Effector memory CD4-positive, alpha-beta T cell (primary cell): ENCODE results near the gene CDCA7.

Experiments
- DNase-seq, 3 donors: peaks; one replicate each; pipeline ENCODE4 v3.0.0-alpha.2; 2020
- H3K27ac ChIP-seq: 2 replicates; pipeline ENCODE4 v1.7.0; 2013; ENCODE audit warnings: mild to moderate bottlenecking, low read length, moderate library complexity; ENCODE audit not compliant: insufficient read depth, poor library complexity, severe bottlenecking
- H3K27me3 ChIP-seq: replicated peaks from 2 replicates; pipeline ENCODE4 v1.7.0; 2013; ENCODE audit warnings: mild to moderate bottlenecking, low read length; ENCODE audit not compliant: insufficient read depth, control insufficient read depth, poor library complexity, severe bottlenecking
- H3K36me3 ChIP-seq: 2 replicates; pipeline ENCODE4 v1.7.0; 2013; ENCODE audit warnings: mild to moderate bottlenecking, low read length, moderate library complexity; ENCODE audit not compliant: control insufficient read depth, insufficient read depth
- H3K4me1 ChIP-seq: 2 replicates; pipeline ENCODE4 v1.7.0; 2013; ENCODE audit warnings: low read length, mild to moderate bottlenecking; ENCODE audit not compliant: control insufficient read depth, insufficient read depth, poor library complexity, severe bottlenecking
- H3K4me3 ChIP-seq: 2 replicates; pipeline ENCODE4 v1.7.0; 2013; ENCODE audit warnings: low read length, low read depth, mild to moderate bottlenecking; ENCODE audit not compliant: insufficient read depth, poor library complexity, severe bottlenecking
- H3K9me3 ChIP-seq: 2 replicates; pipeline ENCODE4 v1.7.0; 2013; ENCODE audit warnings: mild to moderate bottlenecking, low read length, moderate library complexity; ENCODE audit not compliant: control insufficient read depth

Gene CDCA7

GRCh38 chr2:173343921-173344320, 10.8 kb upstream of the CDCA7 start:
- Histone ChIP-seq H3K9me3 (no peaks in the 10 kb centered on the region), H3K4me1 (no peaks in the 10 kb centered on the region), H3K4me3 (no peak overlapping the region), H3K36me3 (no peaks in the 10 kb centered on the region), H3K27me3 (no peaks in the 10 kb centered on the region), H3K27ac (no peak overlapping the region)
- DNase-seq = no peak

- no peak overlapping the region for H3K4me3 ChIP-seq
- no peaks in the 10 kb centered on the region for H3K36me3 ChIP-seq
- H3K9me3 ChIP-seq = no peaks in the 10 kb centered on the region
- DNase-seq = no peak
- H3K4me1 ChIP-seq = no peaks in the 10 kb centered on the region
- H3K27me3 ChIP-seq = no peaks in the 10 kb centered on the region
- no peak overlapping the region for H3K27ac ChIP-seq
Measured at GRCh38 chr2:173346035-173346434, 8.6 kb upstream of the CDCA7 start.

DNA sequence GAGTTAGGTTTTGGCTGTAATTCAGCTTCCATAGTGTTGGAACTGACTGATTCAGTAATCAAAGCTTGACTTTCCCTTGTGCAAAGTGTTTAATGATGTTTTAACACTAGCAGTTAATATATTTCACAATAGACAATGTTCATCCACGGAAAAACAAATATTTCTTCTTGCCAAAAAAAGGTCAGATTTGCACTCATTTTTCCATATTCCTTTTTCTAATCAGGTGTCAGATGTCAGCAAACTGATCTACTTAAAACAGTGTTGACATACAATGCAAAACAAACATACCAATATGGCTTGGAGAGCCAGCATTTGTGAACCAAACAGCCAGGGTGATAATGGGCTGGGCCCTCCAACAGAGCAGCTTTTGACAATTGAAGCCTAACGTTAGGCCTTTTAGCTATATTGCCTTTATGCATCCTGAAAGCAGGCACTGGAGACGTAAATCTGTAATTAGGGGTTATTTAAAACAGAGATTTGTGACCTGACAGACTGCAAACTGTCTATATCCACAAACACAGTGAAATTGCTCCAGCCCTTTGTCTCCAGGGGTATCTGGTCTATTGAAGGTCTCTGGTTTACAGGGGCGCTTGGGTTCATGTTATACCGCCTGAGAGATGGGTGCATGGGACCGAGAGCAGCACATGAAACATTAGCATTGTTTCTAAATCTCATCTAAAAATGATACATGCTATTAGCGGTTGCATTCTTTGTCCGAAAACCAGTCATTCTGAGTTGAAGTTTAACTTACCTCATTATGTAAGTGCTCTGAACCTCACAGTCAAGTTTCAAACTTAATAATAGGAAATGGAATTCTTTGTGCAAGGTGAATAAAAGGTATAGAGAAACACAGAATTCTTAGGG, 7.1 kb upstream of the CDCA7 start:
- Histone ChIP-seq H3K4me1 (no peaks in the 10 kb centered on the region), H3K4me3 (no peak overlapping the region), H3K27ac (no peak overlapping the region), H3K36me3 (no peaks in the 10 kb centered on the region), H3K27me3 (no peaks in the 10 kb centered on the region), H3K9me3 (no peaks in the 10 kb centered on the region)
- DNase-seq = no peak

GRCh38 chr2:173349287-173349686, 5.4 kb upstream of the CDCA7 start:
- no peaks in the 10 kb centered on the region for H3K36me3 ChIP-seq
- no peaks in the 10 kb centered on the region for H3K9me3 ChIP-seq
- DNase-seq = no peak
- peaks cover 5% of the 10 kb centered on the region for H3K4me1 ChIP-seq
- no peak overlapping the region for H3K4me3 ChIP-seq
- H3K27ac ChIP-seq = no peak overlapping the region
- H3K27me3 ChIP-seq = no peaks in the 10 kb centered on the region

- H3K4me1 ChIP-seq = peaks cover 8% of the 10 kb centered on the region
- no peak overlapping the region for H3K27ac ChIP-seq
- no peaks in the 10 kb centered on the region for H3K9me3 ChIP-seq
- no peaks in the 10 kb centered on the region for H3K27me3 ChIP-seq
- DNase-seq = no peak
- no peaks in the 10 kb centered on the region for H3K36me3 ChIP-seq
- no peak overlapping the region for H3K4me3 ChIP-seq
Measured at GRCh38 chr2:173350383-173350782, 4.3 kb upstream of the CDCA7 start.

GRCh38 chr2:173351879-173352278, 2.8 kb upstream of the CDCA7 start:
- no peak for DNase-seq
- Histone ChIP-seq H3K36me3 (no peaks in the 10 kb centered on the region), H3K4me1 (peaks cover 8% of the 10 kb centered on the region), H3K4me3 (no peak overlapping the region), H3K27me3 (no peaks in the 10 kb centered on the region), H3K9me3 (no peaks in the 10 kb centered on the region), H3K27ac (no peak overlapping the region)

GRCh38 chr2:173353556-173353955, 1.1 kb upstream of the CDCA7 start:
- no peaks in the 10 kb centered on the region for H3K9me3 ChIP-seq
- no peaks in the 10 kb centered on the region for H3K36me3 ChIP-seq
- DNase-seq = no peak
- H3K27ac ChIP-seq = no peak overlapping the region
- peaks cover 8% of the 10 kb centered on the region for H3K4me1 ChIP-seq
- H3K4me3 ChIP-seq = no peak overlapping the region
- no peaks in the 10 kb centered on the region for H3K27me3 ChIP-seq

DNA sequence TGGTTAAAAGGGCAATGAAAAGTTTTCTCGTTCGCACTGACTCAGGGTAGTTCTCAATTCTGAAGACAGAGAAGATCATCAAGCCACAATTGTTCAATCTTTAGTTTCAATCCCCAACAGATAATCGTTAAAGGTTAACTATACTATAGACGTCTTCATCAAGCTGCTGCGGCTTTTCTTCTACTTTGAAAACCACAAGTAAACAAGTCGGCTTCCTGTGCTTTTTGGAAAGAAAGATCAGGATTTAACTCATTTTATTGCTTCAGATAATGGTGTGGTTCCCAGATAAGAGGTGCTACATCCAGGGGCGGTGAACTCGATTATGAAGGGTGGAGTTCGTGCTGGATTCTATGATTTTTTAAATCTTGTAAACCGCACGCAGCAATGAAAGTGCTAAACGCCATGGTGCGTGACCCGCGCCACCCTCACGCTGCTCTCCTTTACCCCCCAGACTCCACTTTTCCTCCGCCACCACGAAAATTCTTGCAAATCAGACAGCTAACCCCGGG, 545 bp upstream of the CDCA7 start:
- DNase-seq = no peak
- Histone ChIP-seq H3K36me3 (no peaks in the 10 kb centered on the region), H3K4me3 (peak overlapping the region; percentile 73), H3K27ac (no peak overlapping the region), H3K27me3 (no peaks in the 10 kb centered on the region), H3K9me3 (no peaks in the 10 kb centered on the region), H3K4me1 (peaks cover 8% of the 10 kb centered on the region)

DNA sequence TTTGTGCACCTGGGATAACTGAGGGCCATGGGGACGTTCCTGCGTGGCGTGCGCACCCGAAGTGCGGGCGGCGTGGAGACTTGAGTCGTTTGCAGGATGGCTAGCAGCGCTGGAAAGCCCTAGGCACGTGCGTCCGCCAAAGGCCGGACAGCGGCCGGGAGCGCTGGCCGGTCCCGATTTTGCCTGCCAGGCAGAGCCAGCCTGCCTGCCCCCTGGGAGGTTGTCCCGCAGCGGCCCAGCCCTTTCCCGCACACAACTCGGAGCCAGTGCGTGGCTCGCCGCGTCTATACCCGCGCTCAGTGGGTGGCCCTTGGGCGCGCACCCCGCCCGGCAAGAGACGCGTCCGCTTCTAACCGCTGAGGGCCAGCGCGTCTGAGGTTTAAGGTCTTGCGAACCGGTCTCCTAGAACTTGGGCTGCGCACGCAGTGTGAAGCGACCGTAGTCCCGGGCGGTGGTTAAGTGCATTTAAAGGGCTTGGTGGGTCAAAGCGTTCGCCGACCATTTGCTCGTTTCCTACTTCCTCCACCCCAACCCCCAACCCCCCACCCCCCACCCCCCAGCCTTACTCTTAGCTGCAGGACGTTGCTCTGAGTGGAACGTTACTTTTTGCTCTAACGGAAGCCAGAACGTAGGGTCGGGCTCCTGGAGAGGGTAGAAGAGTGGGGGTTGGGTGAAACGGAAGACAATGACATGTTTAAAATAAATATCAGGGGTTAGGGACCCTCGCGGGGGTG, 627 bp downstream of the CDCA7 start:
- peaks cover 8% of the 10 kb centered on the region for H3K4me1 ChIP-seq
- DNase-seq = peak in 1 of 3 donors; percentile 1
- no peaks in the 10 kb centered on the region for H3K9me3 ChIP-seq
- H3K27me3 ChIP-seq = no peaks in the 10 kb centered on the region
- peak overlapping the region; percentile 73 for H3K4me3 ChIP-seq
- no peaks in the 10 kb centered on the region for H3K36me3 ChIP-seq
- no peak overlapping the region for H3K27ac ChIP-seq
